Suprapubic skin (tissue), 4 donors: ENCODE data around the gene SLCO4A1. TPM values are rescaled to one million over a fixed set of nuclear protein-coding genes. Genes with fewer than 3 reads are reported as not detected.

Source experiments
- DNase-seq, 2 donors: peaks; one replicate each; pipeline ENCODE4 v3.0.0-alpha.2; 2019; ENCODE audit warnings: low spot score in 2 of 2
- H3K27ac ChIP-seq: fragments of 200-600 bp; sonication (generic); one replicate; pipeline ENCODE4 v1.5.1; 2019
- H3K27me3 ChIP-seq: fragments of 200-600 bp; sonication (generic); one replicate; pipeline ENCODE4 v1.5.1; 2019
- H3K36me3 ChIP-seq: fragments of 200-600 bp; sonication (generic); one replicate; pipeline ENCODE4 v1.5.1; 2019
- H3K4me1 ChIP-seq: fragments of 200-600 bp; sonication (generic); one replicate; pipeline ENCODE4 v1.5.1; 2019
- H3K4me3 ChIP-seq: fragments of 200-600 bp; sonication (generic); one replicate; pipeline ENCODE4 v1.5.1; 2019; ENCODE audit warnings: mild to moderate bottlenecking
- H3K9me3 ChIP-seq: fragments of 200-600 bp; sonication (generic); one replicate; pipeline ENCODE4 v1.5.1; 2019
- EP300 ChIP-seq: sonication (generic); formaldehyde crosslinking; IDR thresholded peaks from one replicate; pipeline ENCODE4 v1.6.1; 2017; ENCODE audit warnings: antibody characterized with exemption
- POLR2A ChIP-seq, 2 donors: fragments of 450-650 bp; IDR thresholded peaks; one replicate each; pipeline ENCODE4 v1.6.1; 2017; ENCODE audit warnings: antibody characterized with exemption in 2 of 2, mild to moderate bottlenecking in 2 of 2, moderate library complexity in 2 of 2
- POLR2AphosphoS5 ChIP-seq, 3 donors: sonication (generic); formaldehyde crosslinking; IDR thresholded peaks; one replicate each; pipeline ENCODE4 v1.6.1; 2017; ENCODE audit warnings: antibody characterized with exemption in 3 of 3
- WGBS: methylation state at CpG from one replicate; pipeline ENCODE4 v1.1.5; 2018; 5-methylcytosine and 5-hydroxymethylcytosine counted together
- total RNA-seq, 4 donors: library from RNA; depleted of rRNA; stranded (reverse); fragments of >200 nt; gene quantifications; one replicate each; pipeline ENCODE4 v1.1.0, GENCODE V29; 2016
- TF ChIP-seq, protein P1 (sequence below), 2 donors: fragments of 200-600 bp in 1 of 2; fragments of 450-650 bp in 1 of 2; sonication (generic) in 1 of 2; IDR thresholded peaks; one replicate each; pipeline ENCODE4 v1.5.1; 2016 to 2019; ENCODE audit warnings: antibody characterized with exemption in 2 of 2, mild to moderate bottlenecking in 1 of 2, moderate library complexity in 1 of 2

The SLCO4A1 gene
- total RNA-seq, 4 donors from 2014 or later = 50.2 to 59.1 (median 52.7) TPM

DNA sequence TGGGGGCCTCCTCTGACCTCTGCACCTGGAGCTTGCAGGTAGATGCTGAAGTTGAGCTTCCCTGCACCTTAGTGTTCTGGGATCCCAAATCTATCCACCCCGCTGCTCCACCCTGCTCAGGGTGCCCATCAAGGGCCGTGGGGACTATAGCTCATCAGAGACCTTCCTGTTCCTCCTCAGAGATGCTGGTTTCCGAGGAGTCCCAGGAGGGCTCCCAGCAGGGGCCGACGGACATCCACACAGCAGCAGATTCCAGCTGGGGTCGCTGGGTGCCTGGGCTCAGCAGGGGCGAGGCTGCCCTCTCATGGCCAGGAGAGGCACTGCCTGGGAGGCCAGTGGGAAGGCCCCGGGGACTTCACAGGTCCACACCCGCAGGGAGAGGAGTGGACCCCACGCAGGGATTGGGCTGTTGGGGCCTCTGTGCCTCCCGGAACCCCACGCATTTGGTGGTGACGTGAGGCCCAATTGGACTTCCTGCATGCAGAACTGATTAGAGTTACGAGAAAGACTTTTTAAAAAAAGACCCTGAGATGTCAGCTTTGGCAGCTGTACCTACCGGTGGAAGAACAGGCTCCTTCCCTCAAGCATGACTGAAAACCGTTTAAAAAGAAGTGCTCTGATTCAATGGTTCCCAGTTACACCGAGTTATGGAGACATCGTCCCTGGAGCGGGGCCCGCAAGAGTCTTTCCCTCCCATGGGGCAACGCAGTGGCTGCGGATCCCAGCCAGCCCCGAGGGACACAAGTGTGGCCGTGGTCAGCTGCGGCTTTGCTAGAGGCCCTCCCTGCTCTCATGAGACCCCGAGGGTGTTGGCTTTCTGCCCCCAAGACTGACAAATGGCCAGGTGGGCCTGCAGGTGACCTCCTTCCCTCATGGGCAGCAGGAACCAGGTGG, 25.3 kb upstream of the SLCO4A1 start:
- Histone ChIP-seq H3K4me1 (peaks cover 34% of the 10 kb centered on the region), H3K27ac (peak overlapping the region; percentile 76), H3K9me3 (no peaks in the 10 kb centered on the region), H3K4me3 (no peak overlapping the region), H3K36me3 (no peaks in the 10 kb centered on the region), H3K27me3 (peaks cover 15% of the 10 kb centered on the region)
- no peak for TF ChIP-seq EP300
- TF ChIP-seq POLR2A (IDR thresholded peaks at IDR 0.05) = no peak
- no peak for TF ChIP-seq POLR2AphosphoS5 (IDR thresholded peaks at IDR 0.05)
- TF ChIP-seq, protein P1, sequence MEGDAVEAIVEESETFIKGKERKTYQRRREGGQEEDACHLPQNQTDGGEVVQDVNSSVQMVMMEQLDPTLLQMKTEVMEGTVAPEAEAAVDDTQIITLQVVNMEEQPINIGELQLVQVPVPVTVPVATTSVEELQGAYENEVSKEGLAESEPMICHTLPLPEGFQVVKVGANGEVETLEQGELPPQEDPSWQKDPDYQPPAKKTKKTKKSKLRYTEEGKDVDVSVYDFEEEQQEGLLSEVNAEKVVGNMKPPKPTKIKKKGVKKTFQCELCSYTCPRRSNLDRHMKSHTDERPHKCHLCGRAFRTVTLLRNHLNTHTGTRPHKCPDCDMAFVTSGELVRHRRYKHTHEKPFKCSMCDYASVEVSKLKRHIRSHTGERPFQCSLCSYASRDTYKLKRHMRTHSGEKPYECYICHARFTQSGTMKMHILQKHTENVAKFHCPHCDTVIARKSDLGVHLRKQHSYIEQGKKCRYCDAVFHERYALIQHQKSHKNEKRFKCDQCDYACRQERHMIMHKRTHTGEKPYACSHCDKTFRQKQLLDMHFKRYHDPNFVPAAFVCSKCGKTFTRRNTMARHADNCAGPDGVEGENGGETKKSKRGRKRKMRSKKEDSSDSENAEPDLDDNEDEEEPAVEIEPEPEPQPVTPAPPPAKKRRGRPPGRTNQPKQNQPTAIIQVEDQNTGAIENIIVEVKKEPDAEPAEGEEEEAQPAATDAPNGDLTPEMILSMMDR (IDR thresholded peaks at IDR 0.05) = peak; percentile 58 to 95
- WGBS = 50% methylated on average over 19 of the region's 26 CpGs
- no peak for DNase-seq

DNA sequence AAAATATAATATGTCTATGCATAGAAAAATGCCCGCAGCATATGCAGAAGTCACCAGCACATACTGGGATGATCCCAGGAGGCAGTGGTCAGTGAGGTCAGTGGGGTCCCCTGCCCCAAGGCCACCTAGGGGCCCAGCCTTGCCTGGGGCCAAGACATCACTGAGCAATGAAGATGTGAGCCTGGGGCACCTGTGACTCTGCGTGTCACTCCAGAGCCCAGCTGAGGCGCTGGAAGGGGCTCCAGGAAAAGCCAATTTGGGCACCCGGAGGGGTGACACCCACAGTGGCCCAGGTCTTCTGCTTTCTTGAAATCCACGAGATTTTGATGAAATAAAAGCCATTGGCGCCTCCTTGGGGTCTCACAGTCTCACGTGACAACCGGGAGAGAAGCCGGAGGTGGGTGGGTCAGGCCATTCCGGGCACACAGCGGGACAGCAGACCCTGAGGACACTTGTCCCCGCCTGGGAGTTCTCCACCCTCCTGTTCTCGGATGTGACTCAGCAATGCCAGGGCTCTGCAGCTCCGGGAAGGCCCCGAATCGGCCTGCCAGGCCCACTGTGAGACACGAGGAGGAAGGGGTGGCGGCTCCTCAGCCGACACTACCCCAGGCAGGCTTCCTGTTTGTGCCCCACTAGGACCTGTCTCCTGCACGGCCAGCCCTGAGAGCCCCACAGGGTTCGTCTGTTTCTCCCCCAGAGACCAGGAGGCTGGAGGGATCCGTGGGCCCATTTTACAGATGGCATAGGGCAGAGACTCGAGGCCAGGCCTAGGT, 24.4 kb upstream of the SLCO4A1 start:
- no peaks in the 10 kb centered on the region for H3K36me3 ChIP-seq
- H3K4me3 ChIP-seq = no peak overlapping the region
- H3K27me3 ChIP-seq = peaks cover 17% of the 10 kb centered on the region
- peaks cover 44% of the 10 kb centered on the region for H3K4me1 ChIP-seq
- H3K27ac ChIP-seq = peak overlapping the region; percentile 76
- DNase-seq = no peak
- WGBS = 81% methylated on average over 5 of the region's 23 CpGs
- TF ChIP-seq EP300 = no peak
- TF ChIP-seq POLR2AphosphoS5 (IDR thresholded peaks at IDR 0.05) = peak in 1 of 3 donors; percentile 31
- TF ChIP-seq POLR2A (IDR thresholded peaks at IDR 0.05) = no peak
- TF ChIP-seq, protein P1 (IDR thresholded peaks at IDR 0.05) = no peak
- no peaks in the 10 kb centered on the region for H3K9me3 ChIP-seq

DNA sequence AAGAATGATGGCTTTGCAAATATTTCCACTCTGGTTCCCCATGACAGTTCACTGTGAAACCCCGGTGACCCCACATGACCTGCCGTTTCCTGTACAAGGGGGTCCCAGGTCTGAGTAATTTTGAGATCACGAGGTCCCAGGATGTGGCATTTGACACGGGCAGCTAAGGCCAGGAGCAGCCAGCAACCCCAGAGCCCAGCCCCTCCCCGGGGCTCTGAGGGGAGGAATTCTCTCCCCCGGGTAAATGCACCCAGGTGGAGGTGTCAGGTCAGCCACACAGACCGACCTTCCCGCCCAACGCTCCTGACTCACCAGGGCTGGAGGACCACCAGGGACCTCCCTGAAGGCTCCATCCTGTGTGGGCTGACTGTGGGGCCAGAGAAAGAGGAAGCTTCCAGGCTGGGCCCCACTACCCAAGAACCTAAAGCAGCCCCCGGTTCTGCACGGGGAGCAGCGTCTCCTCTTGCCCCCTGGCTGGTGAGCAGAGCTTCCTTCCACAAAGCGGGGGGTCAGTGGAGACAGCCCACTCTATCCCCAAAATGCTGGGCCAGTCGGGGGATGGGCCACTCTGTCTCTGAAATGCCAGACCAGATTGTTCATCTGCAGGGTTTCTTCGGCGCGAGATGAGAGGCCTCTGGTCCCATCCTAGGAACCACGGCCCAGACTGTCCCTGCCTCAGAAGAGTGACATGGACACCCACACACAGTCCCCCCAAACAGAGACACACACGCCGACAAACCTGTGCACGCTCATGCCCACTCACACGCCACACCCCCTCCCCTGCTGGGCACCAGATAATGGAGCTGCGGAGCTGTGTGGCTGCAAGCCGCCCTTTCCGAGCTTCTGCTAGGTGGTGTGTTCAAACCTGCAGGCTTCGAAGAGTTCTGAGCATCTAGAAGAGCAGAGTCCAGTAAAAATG, 23.4 kb upstream of the SLCO4A1 start:
- H3K4me1 ChIP-seq = peaks cover 53% of the 10 kb centered on the region
- TF ChIP-seq, protein P1 (IDR thresholded peaks at IDR 0.05) = no peak
- TF ChIP-seq POLR2A (IDR thresholded peaks at IDR 0.05) = no peak
- no peak for TF ChIP-seq EP300
- TF ChIP-seq POLR2AphosphoS5 (IDR thresholded peaks at IDR 0.05) = no peak
- no peaks in the 10 kb centered on the region for H3K9me3 ChIP-seq
- DNase-seq = no peak
- peaks cover 16% of the 10 kb centered on the region for H3K27me3 ChIP-seq
- no peaks in the 10 kb centered on the region for H3K36me3 ChIP-seq
- peak overlapping the region; percentile 76 for H3K27ac ChIP-seq
- H3K4me3 ChIP-seq = no peak overlapping the region
- 78% methylated on average over 18 of the region's 26 CpGs for WGBS

DNA sequence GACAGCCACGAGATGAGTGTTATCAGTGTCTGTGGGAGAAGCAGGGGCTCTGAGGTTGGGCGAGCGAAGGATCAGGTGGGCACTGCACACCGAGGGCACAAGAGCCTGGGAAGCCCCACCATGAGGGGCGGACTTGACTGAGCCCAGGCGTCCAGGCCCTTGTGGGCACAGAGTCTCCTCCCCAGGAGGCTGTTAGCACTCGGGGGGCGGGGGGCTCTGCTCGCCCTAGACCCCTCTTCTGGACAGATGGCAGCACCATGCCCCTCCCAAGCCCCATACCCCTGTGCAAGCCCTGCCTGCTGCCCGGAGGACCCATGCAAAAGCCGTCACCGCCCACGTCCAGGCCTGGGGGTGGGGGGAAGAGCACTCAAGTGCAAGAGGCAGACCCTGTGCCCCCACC, 21.7 kb upstream of the SLCO4A1 start:
- peaks cover 69% of the 10 kb centered on the region for H3K4me1 ChIP-seq
- no peaks in the 10 kb centered on the region for H3K36me3 ChIP-seq
- H3K27ac ChIP-seq = no peak overlapping the region
- DNase-seq = no peak
- TF ChIP-seq EP300 = no peak
- TF ChIP-seq POLR2A (IDR thresholded peaks at IDR 0.05) = no peak
- no peak for TF ChIP-seq POLR2AphosphoS5 (IDR thresholded peaks at IDR 0.05)
- TF ChIP-seq, protein P1 (IDR thresholded peaks at IDR 0.05) = no peak
- H3K4me3 ChIP-seq = no peak overlapping the region
- H3K9me3 ChIP-seq = no peaks in the 10 kb centered on the region
- H3K27me3 ChIP-seq = peaks cover 5% of the 10 kb centered on the region
- WGBS = 77% methylated on average over 11 of the region's 13 CpGs
